Thoracic aorta (tissue), 2 donors: ENCODE data around the gene LRP1B. TPM values are rescaled to one million over a fixed set of nuclear protein-coding genes. Genes with fewer than 3 reads are reported as not detected.

Experiments used
- ATAC-seq: fragments of 150-250 bp; one replicate; pipeline ENCODE4 v1.8.0; 2017; ENCODE audit warnings: low read depth; ENCODE audit not compliant: insufficient number of reproducible peaks, low FRiP score
- DNase-seq: peaks from one replicate; pipeline ENCODE4 v3.0.0-alpha.2; 2020; ENCODE audit warnings: low spot score
- H3K27ac ChIP-seq, 2 donors: fragments of 200-600 bp; sonication (generic); 1 replicate in 1 of 2; 2 replicates in 1 of 2; pipeline ENCODE4 v1.5.1; 2016; ENCODE audit warnings: mild to moderate bottlenecking in 2 of 2, moderate library complexity in 2 of 2
- H3K27me3 ChIP-seq: fragments of 200-600 bp; sonication (generic); replicated peaks from 2 replicates; pipeline ENCODE4 v1.6.0; 2016; ENCODE audit warnings: mild to moderate bottlenecking; ENCODE audit not compliant: insufficient read depth
- H3K36me3 ChIP-seq: fragments of 200-600 bp; sonication (generic); one replicate; pipeline ENCODE4 v1.5.1; 2016
- H3K4me1 ChIP-seq, 2 donors: fragments of 200-600 bp; sonication (generic); 1 replicate in 1 of 2; 2 replicates in 1 of 2; pipeline versions ENCODE4 v1.5.1 to v1.6.0; 2016; ENCODE audit warnings: low read depth in 2 of 2, mild to moderate bottlenecking in 1 of 2; ENCODE audit not compliant: control insufficient read depth in 1 of 2
- H3K4me3 ChIP-seq: fragments of 200-600 bp; sonication (generic); 2 replicates; pipeline ENCODE4 v1.5.1; 2016; ENCODE audit warnings: mild to moderate bottlenecking
- H3K9me3 ChIP-seq: fragments of 200-600 bp; sonication (generic); 2 replicates; pipeline ENCODE4 v1.5.1; 2016
- CTCF ChIP-seq: fragments of 200-600 bp; sonication (generic); IDR thresholded peaks from one replicate; pipeline ENCODE4 v1.5.1; 2019; ENCODE audit warnings: antibody characterized with exemption
- total RNA-seq, 2 donors: library from RNA; depleted of rRNA; stranded (reverse); fragments of >200 nt; gene quantifications; one replicate each; pipeline versions ENCODE4 v1.1.0 to v1.2.3, GENCODE V29; 2016

LRP1B gene
- total RNA-seq, 2 donors from 2014 or later: 0.27 to 0.28 TPM

- no peaks in the 10 kb centered on the region for H3K36me3 ChIP-seq
- ATAC-seq (no peak), DNase-seq (no peak)
- no peak overlapping the region for H3K27ac ChIP-seq
- no peaks in the 10 kb centered on the region for H3K4me1 ChIP-seq
- no peak overlapping the region for H3K4me3 ChIP-seq
- H3K27me3 ChIP-seq: no peaks in the 10 kb centered on the region
- no peaks in the 10 kb centered on the region for H3K9me3 ChIP-seq
- no peak for TF ChIP-seq CTCF
Measured at GRCh38 chr2:142014536-142014935, 116.3 kb downstream of the LRP1B start.

- Histone ChIP-seq H3K36me3 (no peaks in the 10 kb centered on the region), H3K27ac (no peak overlapping the region), H3K4me3 (no peak overlapping the region), H3K4me1 (no peaks in the 10 kb centered on the region), H3K27me3 (no peaks in the 10 kb centered on the region), H3K9me3 (no peaks in the 10 kb centered on the region)
- no peak for TF ChIP-seq CTCF
- no peak for DNase-seq
- ATAC-seq: no peak
Measured at GRCh38 chr2:142012797-142013196, 118.0 kb downstream of the LRP1B start.

- Histone ChIP-seq H3K27ac (no peak overlapping the region), H3K36me3 (no peaks in the 10 kb centered on the region), H3K27me3 (no peaks in the 10 kb centered on the region), H3K4me3 (no peak overlapping the region), H3K4me1 (no peaks in the 10 kb centered on the region), H3K9me3 (no peaks in the 10 kb centered on the region)
- ATAC-seq (no peak), DNase-seq (no peak)
- TF ChIP-seq CTCF: no peak
Measured at GRCh38 chr2:142010477-142011270, 120.1 kb downstream of the LRP1B start.

GRCh38 chr2:142008135-142008744 is 122.6 kb downstream of the LRP1B start:
- Histone ChIP-seq H3K9me3 (no peaks in the 10 kb centered on the region), H3K36me3 (no peaks in the 10 kb centered on the region), H3K27ac (no peak overlapping the region), H3K4me3 (no peak overlapping the region), H3K27me3 (no peaks in the 10 kb centered on the region), H3K4me1 (no peaks in the 10 kb centered on the region)
- no peak for TF ChIP-seq CTCF
- ATAC-seq (no peak), DNase-seq (no peak)

- no peak for DNase-seq
- H3K9me3 ChIP-seq: no peaks in the 10 kb centered on the region
- no peaks in the 10 kb centered on the region for H3K27me3 ChIP-seq
- H3K4me1 ChIP-seq: no peaks in the 10 kb centered on the region
- H3K36me3 ChIP-seq: no peaks in the 10 kb centered on the region
- TF ChIP-seq CTCF: no peak
- H3K4me3 ChIP-seq: no peak overlapping the region
- no peak overlapping the region for H3K27ac ChIP-seq
- ATAC-seq: no peak
Measured at GRCh38 chr2:141994066-141994465, 136.8 kb downstream of the LRP1B start.
